ENCODE data around the gene SAXO2. TPM values are rescaled to one million over a fixed set of nuclear protein-coding genes. Genes with fewer than 3 reads are reported as not detected.
A peak's percentile ranks its signal among the peaks of the same experiment; 100 is the strongest.
"Not testable (repeated sequence)": the region's sequence is repeated elsewhere in the genome, so short reads cannot be mapped to it uniquely, and the experiment has no call there.

The SAXO2 gene
- total RNA-seq, 1 donor from 2014 or later = 0.52 TPM

GRCh38 chr15:82243644-82244043 lies 19.0 kb upstream of the SAXO2 start:
- not testable (repeated sequence) for H3K4me3 ChIP-seq (ENCODE audit: low read length in 3 of 3)

DNA sequence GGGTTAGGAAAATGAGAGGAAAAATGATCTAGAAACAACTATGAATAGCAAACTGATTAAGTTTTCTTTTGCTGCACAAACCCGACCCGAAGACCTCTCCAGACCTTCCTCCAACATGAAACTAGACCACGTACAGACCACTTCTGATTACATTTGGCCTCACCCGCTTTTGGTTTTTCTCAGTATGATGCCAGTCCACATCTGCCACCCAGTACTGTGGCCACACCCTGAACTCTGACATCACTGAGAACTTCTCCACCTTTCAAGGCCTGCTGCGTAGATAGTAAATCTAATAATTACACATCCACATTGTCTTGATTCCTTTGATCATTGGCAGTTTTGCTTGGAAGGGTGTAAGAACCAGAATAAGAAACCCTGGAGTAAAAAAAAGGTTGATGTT lies 16.7 kb upstream of the SAXO2 start:
- not testable (repeated sequence) for H3K27me3 ChIP-seq (ENCODE audit: control insufficient read depth in 3 of 3, insufficient read depth in 3 of 3, low read length in 3 of 3); H3K9me3 ChIP-seq (ENCODE audit: control insufficient read depth in 3 of 3, low read length in 3 of 3); H3K9ac ChIP-seq (ENCODE audit: low read depth in 1 of 3, low read length in 3 of 3); H3K4me3 ChIP-seq (ENCODE audit: low read length in 3 of 3); H3K27ac ChIP-seq (ENCODE audit: low read depth, low read length); H3K4me1 ChIP-seq (ENCODE audit: control insufficient read depth in 3 of 3, insufficient read depth in 3 of 3, low read length in 3 of 3); H3K36me3 ChIP-seq (ENCODE audit: control insufficient read depth in 3 of 3, insufficient read depth in 3 of 3, low read length in 3 of 3)

More at GRCh38 chr15:82243644-82244043, 19.0 kb upstream of the SAXO2 start:
- not testable (repeated sequence) for H3K9me3 ChIP-seq (ENCODE audit: control insufficient read depth in 3 of 3, low read length in 3 of 3); H3K9ac ChIP-seq (ENCODE audit: low read depth in 1 of 3, low read length in 3 of 3); H3K27ac ChIP-seq (ENCODE audit: low read depth, low read length); H3K27me3 ChIP-seq (ENCODE audit: control insufficient read depth in 3 of 3, insufficient read depth in 3 of 3, low read length in 3 of 3); H3K4me1 ChIP-seq (ENCODE audit: control insufficient read depth in 3 of 3, insufficient read depth in 3 of 3, low read length in 3 of 3)
- H3K36me3 ChIP-seq (ENCODE audit: control insufficient read depth in 3 of 3, insufficient read depth in 3 of 3, low read length in 3 of 3) = peaks cover 9 to 21% (median 17%) of the 10 kb centered on the region in 3 donors

- not testable (repeated sequence) for H3K4me1 ChIP-seq (ENCODE audit: control insufficient read depth in 3 of 3, insufficient read depth in 3 of 3, low read length in 3 of 3); H3K4me3 ChIP-seq (ENCODE audit: low read length in 3 of 3); H3K9me3 ChIP-seq (ENCODE audit: control insufficient read depth in 3 of 3, low read length in 3 of 3); H3K9ac ChIP-seq (ENCODE audit: low read depth in 1 of 3, low read length in 3 of 3); H3K27me3 ChIP-seq (ENCODE audit: control insufficient read depth in 3 of 3, insufficient read depth in 3 of 3, low read length in 3 of 3); H3K27ac ChIP-seq (ENCODE audit: low read depth, low read length)
- peaks cover 0 to 12% (median 8%) of the 10 kb centered on the region in 3 donors for H3K36me3 ChIP-seq (ENCODE audit: control insufficient read depth in 3 of 3, insufficient read depth in 3 of 3, low read length in 3 of 3)
These were observed 14.4 kb upstream of the SAXO2 start for GRCh38 chr15:82248261-82248660.

DNA sequence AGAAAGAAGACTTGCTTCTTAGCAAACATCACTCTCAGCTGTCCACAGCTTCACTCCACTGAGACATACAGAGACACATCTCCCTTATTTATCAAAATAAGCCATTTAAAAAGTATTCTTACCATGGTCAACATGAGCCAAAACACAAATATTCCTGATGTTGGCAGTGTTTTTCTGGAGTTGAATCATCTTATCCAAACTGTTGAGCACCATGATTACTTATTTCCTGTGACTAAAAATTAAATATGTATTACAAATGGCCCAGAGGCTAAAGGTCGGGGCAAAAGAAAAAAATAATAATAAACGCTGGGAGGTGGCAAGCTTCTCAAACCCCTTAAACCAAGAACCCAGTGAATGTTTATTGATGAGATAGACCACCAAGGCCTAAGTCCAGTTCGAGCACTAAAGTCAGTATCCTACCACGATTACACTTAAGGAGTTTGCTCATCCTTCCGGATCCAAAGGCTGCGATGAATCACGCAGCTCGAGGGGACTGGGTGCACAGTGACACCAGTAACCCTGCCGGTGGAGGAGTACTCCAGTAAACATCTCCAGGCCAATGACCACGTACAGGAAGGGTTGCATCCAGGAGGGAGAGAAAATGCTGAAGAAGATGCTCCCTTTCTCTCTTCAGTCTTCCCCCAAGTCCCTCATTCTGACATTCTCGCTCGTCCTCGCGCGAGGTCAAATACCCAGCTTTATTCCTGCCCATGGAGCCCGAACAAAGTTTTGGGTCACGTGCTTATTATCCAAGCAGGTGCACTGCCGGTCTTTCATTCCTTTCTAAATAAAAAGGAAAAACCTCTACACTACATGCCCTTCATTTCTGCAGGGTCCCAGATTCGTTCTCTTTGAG lies 824 bp upstream of the SAXO2 start:
- H3K27ac ChIP-seq (ENCODE audit: low read depth, low read length) = peak overlapping the region; percentile 59

GRCh38 chr15:82263350-82263749 lies 732 bp downstream of the SAXO2 start:
- Histone ChIP-seq H3K27me3 (ENCODE audit: control insufficient read depth in 3 of 3, insufficient read depth in 3 of 3, low read length in 3 of 3) (no peaks in the 10 kb centered on the region), H3K36me3 (ENCODE audit: control insufficient read depth in 3 of 3, insufficient read depth in 3 of 3, low read length in 3 of 3) (peaks cover 0 to 12% (median 6%) of the 10 kb centered on the region in 3 donors), H3K27ac (ENCODE audit: low read depth, low read length) (no peak overlapping the region), H3K4me1 (ENCODE audit: control insufficient read depth in 3 of 3, insufficient read depth in 3 of 3, low read length in 3 of 3) (peaks cover 7 to 11% (median 10%) of the 10 kb centered on the region in 3 donors), H3K9me3 (ENCODE audit: control insufficient read depth in 3 of 3, low read length in 3 of 3) (no peaks in the 10 kb centered on the region), H3K4me3 (ENCODE audit: low read length in 3 of 3) (peak overlapping the region; percentile 84 to 89 (median 84)), H3K9ac (ENCODE audit: low read depth in 1 of 3, low read length in 3 of 3) (peak overlapping the region in 1 of 3 donors; percentile 87)

More for the DNA sequence above, 824 bp upstream of the SAXO2 start:
- H3K9me3 ChIP-seq (ENCODE audit: control insufficient read depth in 3 of 3, low read length in 3 of 3); H3K27me3 ChIP-seq (ENCODE audit: control insufficient read depth in 3 of 3, insufficient read depth in 3 of 3, low read length in 3 of 3): not testable (repeated sequence)
- Histone ChIP-seq H3K4me3 (ENCODE audit: low read length in 3 of 3) (peak overlapping the region; percentile 84 to 89 (median 84)), H3K4me1 (ENCODE audit: control insufficient read depth in 3 of 3, insufficient read depth in 3 of 3, low read length in 3 of 3) (peaks cover 7 to 11% (median 10%) of the 10 kb centered on the region in 3 donors), H3K9ac (ENCODE audit: low read depth in 1 of 3, low read length in 3 of 3) (peak overlapping the region; percentile 74 to 87 (median 81)), H3K36me3 (ENCODE audit: control insufficient read depth in 3 of 3, insufficient read depth in 3 of 3, low read length in 3 of 3) (peaks cover 0 to 15% (median 11%) of the 10 kb centered on the region in 3 donors)

GRCh38 chr15:82267137-82267536 lies 4.5 kb downstream of the SAXO2 start:
- H3K4me1 ChIP-seq (ENCODE audit: control insufficient read depth in 3 of 3, insufficient read depth in 3 of 3, low read length in 3 of 3); H3K27me3 ChIP-seq (ENCODE audit: control insufficient read depth in 3 of 3, insufficient read depth in 3 of 3, low read length in 3 of 3); H3K36me3 ChIP-seq (ENCODE audit: control insufficient read depth in 3 of 3, insufficient read depth in 3 of 3, low read length in 3 of 3); H3K27ac ChIP-seq (ENCODE audit: low read depth, low read length); H3K9ac ChIP-seq (ENCODE audit: low read depth in 1 of 3, low read length in 3 of 3); H3K9me3 ChIP-seq (ENCODE audit: control insufficient read depth in 3 of 3, low read length in 3 of 3); H3K4me3 ChIP-seq (ENCODE audit: low read length in 3 of 3): not testable (repeated sequence)

- H3K36me3 ChIP-seq (ENCODE audit: control insufficient read depth in 3 of 3, insufficient read depth in 3 of 3, low read length in 3 of 3); H3K27me3 ChIP-seq (ENCODE audit: control insufficient read depth in 3 of 3, insufficient read depth in 3 of 3, low read length in 3 of 3); H3K9ac ChIP-seq (ENCODE audit: low read depth in 1 of 3, low read length in 3 of 3); H3K9me3 ChIP-seq (ENCODE audit: control insufficient read depth in 3 of 3, low read length in 3 of 3); H3K4me3 ChIP-seq (ENCODE audit: low read length in 3 of 3); H3K27ac ChIP-seq (ENCODE audit: low read depth, low read length); H3K4me1 ChIP-seq (ENCODE audit: control insufficient read depth in 3 of 3, insufficient read depth in 3 of 3, low read length in 3 of 3): not testable (repeated sequence)
These were observed 5.8 kb downstream of the SAXO2 start for GRCh38 chr15:82268454-82268853.

DNA sequence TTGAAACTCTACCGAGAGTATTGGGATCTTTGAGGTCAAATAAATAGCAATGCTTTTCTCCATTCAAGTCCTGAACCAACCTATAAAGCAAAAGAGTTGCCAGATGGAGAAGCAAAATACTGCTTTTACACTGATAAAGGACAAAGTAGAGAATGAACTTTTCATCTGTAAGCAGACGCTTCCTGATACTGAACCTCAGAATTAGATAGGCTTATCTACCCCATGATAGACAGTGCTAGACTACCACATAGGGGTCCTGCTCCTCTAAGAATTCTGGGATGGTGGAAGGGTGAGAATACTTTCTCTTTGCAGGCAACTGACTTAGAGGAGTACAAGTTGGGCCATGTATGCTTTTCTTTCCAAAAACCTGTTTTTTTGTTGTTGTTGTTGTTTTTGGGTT lies 9.5 kb downstream of the SAXO2 start:
- no peaks in the 10 kb centered on the region for H3K27me3 ChIP-seq (ENCODE audit: control insufficient read depth in 3 of 3, insufficient read depth in 3 of 3, low read length in 3 of 3)
- no peaks in the 10 kb centered on the region for H3K36me3 ChIP-seq (ENCODE audit: control insufficient read depth in 3 of 3, insufficient read depth in 3 of 3, low read length in 3 of 3)

GRCh38 chr15:82275410-82275809 lies 12.8 kb downstream of the SAXO2 start:
- H3K9ac ChIP-seq (ENCODE audit: low read depth in 1 of 3, low read length in 3 of 3) = no peak overlapping the region
- no peak overlapping the region for H3K4me3 ChIP-seq (ENCODE audit: low read length in 3 of 3)
- H3K36me3 ChIP-seq (ENCODE audit: control insufficient read depth in 3 of 3, insufficient read depth in 3 of 3, low read length in 3 of 3) = no peaks in the 10 kb centered on the region
- peaks cover 0 to 6% (median 0%) of the 10 kb centered on the region in 3 donors for H3K9me3 ChIP-seq (ENCODE audit: control insufficient read depth in 3 of 3, low read length in 3 of 3)
- H3K27me3 ChIP-seq (ENCODE audit: control insufficient read depth in 3 of 3, insufficient read depth in 3 of 3, low read length in 3 of 3) = no peaks in the 10 kb centered on the region
- H3K4me1 ChIP-seq (ENCODE audit: control insufficient read depth in 3 of 3, insufficient read depth in 3 of 3, low read length in 3 of 3) = no peaks in the 10 kb centered on the region
- H3K27ac ChIP-seq (ENCODE audit: low read depth, low read length) = no peak overlapping the region

More for the DNA sequence above, 9.5 kb downstream of the SAXO2 start:
- Histone ChIP-seq H3K27ac (ENCODE audit: low read depth, low read length) (no peak overlapping the region), H3K4me1 (ENCODE audit: control insufficient read depth in 3 of 3, insufficient read depth in 3 of 3, low read length in 3 of 3) (no peaks in the 10 kb centered on the region), H3K9ac (ENCODE audit: low read depth in 1 of 3, low read length in 3 of 3) (no peak overlapping the region), H3K9me3 (ENCODE audit: control insufficient read depth in 3 of 3, low read length in 3 of 3) (peaks cover 0 to 6% (median 0%) of the 10 kb centered on the region in 3 donors), H3K4me3 (ENCODE audit: low read length in 3 of 3) (no peak overlapping the region)

- H3K4me3 ChIP-seq (ENCODE audit: low read length in 3 of 3); H3K4me1 ChIP-seq (ENCODE audit: control insufficient read depth in 3 of 3, insufficient read depth in 3 of 3, low read length in 3 of 3); H3K9me3 ChIP-seq (ENCODE audit: control insufficient read depth in 3 of 3, low read length in 3 of 3); H3K27me3 ChIP-seq (ENCODE audit: control insufficient read depth in 3 of 3, insufficient read depth in 3 of 3, low read length in 3 of 3); H3K36me3 ChIP-seq (ENCODE audit: control insufficient read depth in 3 of 3, insufficient read depth in 3 of 3, low read length in 3 of 3); H3K27ac ChIP-seq (ENCODE audit: low read depth, low read length); H3K9ac ChIP-seq (ENCODE audit: low read depth in 1 of 3, low read length in 3 of 3): not testable (repeated sequence)
These were observed 18.7 kb downstream of the SAXO2 start for GRCh38 chr15:82281276-82281675.

Measured in skeletal muscle tissue (tissue), 4 donors.